ENCODE measurements around the gene PNPLA7.
"Not testable (repeated sequence)": the region's sequence is repeated elsewhere in the genome, so short reads cannot be mapped to it uniquely, and the experiment has no call there.

PNPLA7 gene

DNA sequence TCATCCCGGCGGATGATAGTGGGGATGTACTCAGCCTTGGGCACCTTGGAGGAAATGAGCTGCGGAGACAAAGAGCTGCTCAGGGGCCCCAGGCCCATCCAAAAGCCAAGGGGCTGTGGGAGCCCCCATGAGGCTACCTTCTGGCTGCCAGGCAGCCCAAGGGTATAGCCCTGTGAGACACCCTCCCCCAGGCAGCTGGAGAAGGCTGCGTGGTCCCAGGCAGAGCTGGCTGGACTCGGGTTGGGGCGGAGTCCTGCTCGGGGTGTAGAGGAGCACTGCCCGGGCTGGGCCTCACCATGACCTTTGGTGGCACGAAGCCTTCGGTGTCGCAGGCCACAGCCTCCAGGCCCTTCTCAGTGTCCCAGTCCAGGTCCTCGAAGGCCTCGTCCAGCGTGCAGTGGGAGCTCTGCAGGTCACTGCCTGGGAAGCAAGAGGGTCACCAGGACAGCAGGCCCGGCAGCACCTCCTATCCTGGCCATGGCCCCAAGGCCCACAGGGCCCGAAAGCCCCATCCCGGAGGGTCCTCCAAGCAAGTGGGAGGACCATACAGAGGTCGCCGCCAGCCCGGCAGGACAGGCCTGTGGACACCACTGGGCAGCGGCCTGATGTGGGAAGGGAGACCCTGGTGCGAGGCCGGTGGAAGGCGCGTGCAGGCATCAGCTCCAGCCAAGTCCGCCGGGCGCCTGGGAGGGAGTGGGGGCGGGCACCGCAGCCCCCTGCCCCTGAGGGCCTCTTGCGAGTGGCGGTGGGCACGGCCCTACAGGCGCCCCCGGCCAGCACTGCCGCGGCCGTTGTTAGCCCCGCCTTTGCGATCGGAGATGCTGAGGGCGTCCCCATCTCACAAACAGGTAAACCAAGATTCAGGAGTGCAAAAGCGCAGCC lies 97.2 kb downstream of the PNPLA7 start:
- in situ Hi-C loops (cut with MboI; ENCODE audit: low sequenced_read_pairs) = no loop called here

DNA sequence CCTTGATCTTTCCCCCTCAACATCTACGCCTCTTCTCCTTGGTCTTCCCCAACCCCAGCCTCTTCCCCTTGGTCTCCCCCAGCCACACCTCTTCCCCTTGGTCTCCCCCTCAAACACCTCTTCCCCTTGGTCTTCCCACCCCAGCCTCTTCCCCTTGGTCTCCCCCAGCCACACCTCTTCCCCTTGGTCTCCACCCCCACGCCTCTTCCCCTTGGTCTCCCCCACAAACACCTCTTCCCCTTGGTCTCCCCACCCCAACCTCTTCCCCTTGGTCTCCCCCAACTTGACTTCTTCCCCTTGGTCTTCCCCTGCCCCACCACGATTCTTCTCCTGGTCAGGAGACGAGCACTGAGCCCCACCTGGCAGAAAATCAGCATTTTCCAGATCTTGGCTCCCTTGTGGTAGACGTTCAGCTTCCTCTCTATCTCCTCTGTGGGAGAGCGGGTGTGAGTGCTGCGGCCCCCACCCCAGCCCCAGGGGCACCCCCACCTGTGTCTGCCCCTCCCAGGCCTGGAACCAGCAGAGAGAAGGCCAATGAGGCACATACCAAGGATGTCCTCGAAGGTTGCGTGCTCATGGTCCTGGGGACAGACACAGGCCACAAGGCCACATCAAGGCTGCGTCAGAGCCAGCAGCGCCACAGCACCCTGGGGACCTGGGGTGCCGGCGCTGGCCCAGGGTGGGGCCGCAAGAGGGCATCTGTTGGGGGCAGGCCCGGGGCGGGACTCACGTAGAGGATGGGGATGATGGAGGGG lies 98.0 kb downstream of the PNPLA7 start:
- in situ Hi-C loops (cut with MboI; ENCODE audit: low sequenced_read_pairs) = no loop called here

DNA sequence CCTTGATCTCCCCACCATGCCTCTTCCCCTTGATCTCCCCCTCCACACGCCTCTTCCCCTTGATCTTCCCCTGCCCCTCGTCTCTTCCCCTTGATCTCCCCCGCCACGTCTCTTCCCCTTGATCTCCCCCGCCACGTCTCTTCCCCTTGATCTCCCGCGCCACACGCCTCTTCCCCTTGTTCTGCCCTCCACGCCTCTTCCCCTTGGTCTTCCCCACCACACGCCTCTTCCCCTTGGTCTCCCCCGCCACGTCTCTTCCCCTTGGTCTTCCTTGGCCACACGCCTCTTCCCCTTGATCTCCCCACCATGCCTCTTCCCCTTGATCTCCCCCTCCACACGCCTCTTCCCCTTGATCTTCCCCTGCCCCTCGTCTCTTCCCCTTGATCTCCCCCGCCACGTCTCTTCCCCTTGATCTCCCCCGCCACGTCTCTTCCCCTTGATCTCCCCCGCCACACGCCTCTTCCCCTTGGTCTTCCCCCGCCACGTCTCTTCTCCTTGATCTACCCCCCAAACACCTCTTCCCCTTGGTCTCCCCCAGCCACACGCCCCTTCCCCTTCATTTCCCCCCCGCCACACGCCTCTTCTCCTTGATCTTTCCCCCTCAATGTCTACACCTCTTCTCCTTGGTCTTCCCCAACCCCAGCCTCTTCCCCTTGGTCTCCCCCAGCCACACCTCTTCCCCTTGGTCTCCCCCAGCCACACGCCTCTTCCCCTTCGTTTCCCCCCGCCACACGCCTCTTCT lies 98.8 kb downstream of the PNPLA7 start:
- in situ Hi-C loops (cut with MboI; ENCODE audit: low sequenced_read_pairs) = not testable (repeated sequence)

DNA sequence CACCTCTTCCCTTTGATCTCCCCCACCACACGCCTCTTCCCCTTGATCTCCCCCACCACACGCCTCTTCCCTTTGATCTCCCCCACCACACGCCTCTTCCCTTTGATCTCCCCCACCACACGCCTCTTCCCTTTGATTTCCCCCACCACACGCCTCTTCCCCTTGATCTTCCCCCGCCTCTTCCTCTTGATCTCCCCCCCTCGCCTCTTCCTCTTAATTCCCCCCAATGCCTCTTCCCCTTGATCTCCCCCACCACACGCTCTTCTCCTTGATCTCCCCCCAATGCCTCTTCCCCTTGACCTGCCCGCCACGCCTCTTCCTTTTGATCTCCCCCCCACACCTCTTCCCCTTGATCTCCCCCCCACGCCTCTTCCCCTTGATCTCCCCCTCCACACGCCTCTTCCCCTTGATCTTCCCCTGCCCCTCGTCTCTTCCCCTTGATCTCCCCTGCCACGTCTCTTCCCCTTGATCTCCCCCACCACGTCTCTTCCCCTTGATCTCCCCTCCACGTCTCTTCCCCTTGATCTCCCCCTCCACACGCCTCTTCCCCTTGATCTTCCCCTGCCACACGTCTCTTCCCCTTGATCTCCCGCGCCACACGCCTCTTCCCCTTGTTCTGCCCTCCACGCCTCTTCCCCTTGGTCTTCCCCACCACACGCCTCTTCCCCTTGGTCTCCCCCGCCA lies 99.5 kb downstream of the PNPLA7 start:
- in situ Hi-C loops (cut with MboI; ENCODE audit: low sequenced_read_pairs) = not testable (repeated sequence)

DNA sequence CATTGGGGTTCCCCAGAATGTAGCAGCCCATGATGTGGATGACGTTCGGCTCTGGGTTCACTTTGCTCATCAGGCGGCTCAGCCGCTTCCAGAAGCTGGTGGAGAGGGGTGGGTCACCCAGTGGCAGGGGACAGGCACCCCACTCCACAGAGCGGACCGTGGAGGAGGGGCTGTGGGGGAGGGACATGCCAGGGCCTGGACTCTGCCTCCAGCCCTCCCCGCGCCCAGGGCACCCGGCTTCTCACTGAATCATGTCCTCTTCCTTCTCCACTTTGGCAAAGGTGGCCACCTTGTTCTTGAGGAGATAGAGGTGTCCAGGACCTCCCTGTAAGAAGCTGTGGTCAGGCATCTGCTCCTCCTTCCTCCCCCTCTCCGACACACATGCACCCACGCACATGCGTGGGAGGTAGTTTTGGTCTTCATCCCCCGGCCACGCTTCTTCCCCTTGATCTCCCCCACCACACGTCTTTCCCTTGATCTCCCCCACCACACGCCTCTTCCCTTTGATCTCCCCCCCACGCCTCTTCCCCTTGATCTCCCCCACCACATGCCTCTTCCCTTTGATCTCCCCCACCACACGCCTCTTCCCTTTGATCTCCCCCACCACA lies 100.2 kb downstream of the PNPLA7 start:
- in situ Hi-C loops (cut with MboI; ENCODE audit: low sequenced_read_pairs) = no loop called here

DNA sequence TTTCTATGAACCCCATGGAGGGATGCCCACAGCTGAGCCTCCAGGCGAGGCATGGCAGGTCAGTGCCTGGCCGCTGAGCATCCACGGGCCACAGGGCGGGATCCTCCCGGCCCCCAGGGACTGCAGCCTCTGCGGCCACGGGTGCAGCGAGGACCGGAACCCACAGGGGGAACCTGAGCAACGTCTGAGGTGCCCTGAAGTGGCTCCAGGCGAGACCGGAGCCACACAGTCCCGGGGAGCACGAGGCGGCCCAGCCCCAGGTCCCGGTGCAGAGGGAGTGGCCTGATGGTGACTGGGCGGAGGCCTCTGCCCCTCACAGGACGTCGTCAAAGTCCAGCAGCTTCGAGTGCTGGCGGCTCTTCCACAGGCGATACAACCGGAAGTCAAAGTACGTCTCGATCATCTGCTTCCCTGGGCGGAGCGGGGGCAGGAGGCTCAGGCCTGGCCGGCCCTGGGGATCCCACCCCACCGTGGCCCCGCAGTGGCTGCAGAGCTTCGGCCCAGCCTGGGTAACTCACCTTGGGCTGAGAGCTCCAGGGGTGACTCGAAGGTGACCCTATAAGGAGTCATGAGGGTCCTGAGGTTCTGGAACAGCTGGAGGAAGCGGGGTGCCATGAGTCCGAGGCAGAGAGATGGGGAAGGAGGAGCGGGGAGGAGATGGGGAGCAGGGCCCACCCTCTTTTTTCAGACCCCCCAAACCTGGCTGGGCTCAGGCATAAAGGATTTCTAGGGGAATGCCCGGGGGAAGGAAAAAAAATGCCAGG lies 100.9 kb downstream of the PNPLA7 start:
- in situ Hi-C loops (cut with MboI; ENCODE audit: low sequenced_read_pairs) = no loop called here

DNA sequence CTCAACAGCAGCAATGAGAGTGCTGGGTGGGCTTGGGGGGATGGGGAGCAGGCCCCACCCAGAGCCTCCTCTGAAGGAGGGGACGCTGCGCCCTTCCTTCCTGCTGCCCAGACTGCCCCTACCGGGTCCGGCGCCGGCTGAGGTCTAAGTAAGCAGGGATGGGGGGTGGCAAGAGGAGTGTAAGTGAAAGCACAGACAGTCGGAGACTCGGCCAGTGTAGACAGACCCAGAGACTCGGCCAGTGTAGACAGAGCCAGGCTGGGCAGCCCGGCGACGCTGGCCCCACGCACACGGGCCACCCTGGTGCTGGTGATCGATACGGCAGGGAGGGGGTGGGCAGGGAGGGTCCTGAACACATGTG lies 101.6 kb downstream of the PNPLA7 start:
- in situ Hi-C loops (cut with MboI; ENCODE audit: low sequenced_read_pairs) = no loop called here

DNA sequence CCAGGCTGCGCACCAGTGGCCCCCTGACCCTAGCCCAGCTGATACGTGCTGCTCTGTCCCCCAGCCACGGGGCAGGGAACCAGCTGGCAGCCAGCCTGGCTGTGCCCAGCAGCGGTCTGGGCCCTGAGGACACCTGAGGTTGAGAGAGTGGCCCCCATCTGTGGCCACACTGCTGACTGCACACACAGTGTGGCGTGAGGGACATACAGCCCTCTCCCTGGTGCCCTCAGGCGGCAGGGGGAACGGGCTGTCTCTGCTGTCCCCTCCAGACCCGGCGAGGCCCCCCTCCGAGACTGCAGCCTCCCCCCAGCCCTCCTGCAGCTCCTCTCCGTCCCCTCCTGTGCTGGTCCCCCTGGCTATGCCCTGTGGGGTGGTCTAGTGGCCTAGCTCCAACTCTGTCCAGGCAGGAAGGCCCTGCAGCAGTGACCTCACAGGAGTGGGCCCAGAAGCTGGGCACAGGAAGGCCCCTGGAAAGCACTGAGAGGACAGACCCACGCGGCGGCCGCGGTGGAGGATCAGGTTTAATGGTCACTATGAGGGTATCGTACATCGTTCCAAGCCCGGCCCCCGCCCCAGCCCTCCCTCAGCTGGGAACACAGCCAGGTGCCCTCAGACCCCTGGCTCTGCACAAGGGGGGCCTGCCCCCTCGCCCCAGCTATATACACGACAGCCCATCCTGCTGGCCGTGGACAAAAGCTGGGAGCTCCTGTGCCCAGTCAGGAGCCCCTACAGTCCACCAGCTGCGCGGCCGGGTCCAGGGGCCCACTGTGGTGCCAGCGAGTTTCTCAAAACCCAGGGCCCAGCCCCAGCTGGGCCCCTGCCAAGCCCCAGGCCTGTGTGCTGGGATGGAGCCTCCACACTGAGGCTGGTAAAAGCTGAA lies 102.2 kb downstream of the PNPLA7 start:
- in situ Hi-C loops (cut with MboI; ENCODE audit: low sequenced_read_pairs) = no loop called here

DNA sequence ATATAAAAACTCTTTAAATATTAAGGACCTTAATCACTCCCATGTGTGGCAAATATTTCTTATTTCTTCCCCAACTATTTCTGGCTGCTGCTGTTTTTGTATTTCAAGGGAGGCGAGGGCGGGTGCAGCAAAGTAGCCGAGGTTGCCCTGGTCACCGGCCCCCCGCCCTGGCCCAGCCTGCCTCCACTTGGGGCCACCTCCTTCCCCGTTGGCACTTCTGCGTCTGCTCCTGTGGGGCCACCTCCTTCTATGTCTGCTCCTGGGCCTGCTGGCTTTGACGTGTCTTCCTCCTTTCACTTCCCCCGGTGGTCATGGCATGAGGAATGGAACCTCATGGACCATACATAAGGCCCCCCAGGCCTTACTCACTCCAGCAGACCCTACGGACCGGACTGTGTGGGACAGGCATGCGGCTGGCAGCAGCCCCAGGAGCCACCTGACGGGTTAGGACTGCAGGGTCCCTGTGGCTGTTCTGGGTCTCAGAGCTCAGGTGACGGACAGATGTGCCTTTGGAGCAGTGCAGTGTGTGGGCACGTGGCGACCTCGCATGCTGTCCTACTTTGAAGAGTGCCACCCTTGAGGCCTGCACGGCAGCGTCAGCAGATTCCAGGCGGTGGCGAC lies 103.2 kb downstream of the PNPLA7 start:
- in situ Hi-C loops (cut with MboI; ENCODE audit: low sequenced_read_pairs) = no loop called here

DNA sequence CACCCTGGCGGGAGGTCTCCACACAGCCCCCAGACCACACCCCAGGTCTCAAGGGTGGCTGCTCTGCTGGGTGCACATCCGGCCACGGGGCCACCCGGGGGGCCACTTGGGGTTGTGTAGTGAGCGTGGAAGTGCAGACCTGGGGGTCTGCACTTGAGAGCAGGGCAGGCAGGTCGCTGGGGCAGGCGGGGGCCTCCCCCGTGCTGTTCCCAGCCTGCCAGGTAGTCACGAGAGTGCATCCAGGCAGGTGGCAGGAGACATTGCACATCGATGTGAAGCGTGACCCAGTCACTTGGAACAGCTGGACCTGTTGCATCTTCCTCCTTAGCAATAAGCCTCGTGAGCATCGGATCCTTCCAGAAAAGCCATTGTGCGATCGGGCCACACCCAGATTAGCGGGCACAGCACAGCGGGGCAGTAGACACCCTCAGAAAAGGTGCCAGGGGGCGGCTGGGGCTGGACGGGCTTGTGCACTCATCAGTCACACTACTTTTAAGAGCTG lies 104.2 kb downstream of the PNPLA7 start:
- in situ Hi-C loops (cut with MboI; ENCODE audit: low sequenced_read_pairs) = no loop called here

DNA sequence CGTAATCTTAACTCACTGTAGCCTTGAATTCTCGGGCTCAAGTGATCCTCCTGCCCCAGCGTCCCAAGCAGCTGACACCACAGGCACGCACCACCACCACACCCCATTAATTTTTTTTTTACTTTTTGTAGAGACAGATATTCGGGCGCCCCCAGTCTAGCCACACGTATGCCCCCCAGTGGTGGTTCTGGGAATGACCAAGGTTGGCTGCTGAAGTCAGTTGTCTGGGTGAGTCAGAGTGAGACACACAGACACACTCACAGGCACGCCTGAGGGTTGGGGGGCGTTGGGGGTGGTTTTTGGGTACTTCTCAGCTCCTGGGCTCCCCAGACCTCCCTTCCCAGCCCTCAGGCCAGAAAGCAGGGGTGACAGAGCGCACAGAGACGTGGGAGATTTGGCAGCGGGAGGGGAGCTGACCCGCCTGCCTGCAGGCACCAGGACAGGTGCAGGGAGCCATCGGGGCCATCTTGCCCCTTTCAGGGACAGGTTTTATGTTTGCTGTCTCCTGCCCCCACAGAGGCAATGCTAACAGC lies 104.9 kb downstream of the PNPLA7 start:
- in situ Hi-C loops (cut with MboI; ENCODE audit: low sequenced_read_pairs) = no loop called here

DNA sequence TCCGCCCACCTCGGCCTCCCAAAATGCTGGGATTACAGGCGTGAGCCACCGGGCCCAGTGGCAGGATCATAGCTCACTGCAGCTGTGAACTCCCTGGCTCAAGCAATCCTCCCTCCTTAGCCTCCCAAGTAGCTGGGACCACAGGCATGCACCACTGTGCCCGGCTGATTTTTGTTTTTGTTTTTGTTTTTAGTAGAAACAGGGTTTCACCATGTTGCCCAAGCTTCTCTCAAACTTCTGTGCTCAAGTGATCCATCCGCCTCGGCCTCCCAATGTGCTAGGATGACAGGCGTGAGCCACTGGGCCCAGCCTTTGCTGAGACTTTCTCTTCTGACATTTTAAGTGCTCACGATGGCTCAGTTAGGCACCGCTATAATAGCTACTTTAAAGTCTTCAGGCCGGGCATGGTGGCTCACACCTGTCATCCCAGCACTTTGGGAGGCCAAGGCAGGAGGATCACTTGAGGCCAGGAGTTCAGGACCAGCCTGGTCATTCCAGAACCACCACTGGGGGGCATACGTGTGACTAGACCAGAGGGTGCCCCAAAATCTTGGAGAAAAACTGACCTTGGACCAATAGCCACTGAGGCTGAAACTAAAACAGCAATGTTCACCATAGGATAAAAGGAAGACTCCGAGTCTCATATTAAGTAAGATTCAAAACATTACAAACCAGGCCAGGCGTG lies 106.0 kb downstream of the PNPLA7 start:
- in situ Hi-C loops (cut with MboI; ENCODE audit: low sequenced_read_pairs) = no loop called here

DNA sequence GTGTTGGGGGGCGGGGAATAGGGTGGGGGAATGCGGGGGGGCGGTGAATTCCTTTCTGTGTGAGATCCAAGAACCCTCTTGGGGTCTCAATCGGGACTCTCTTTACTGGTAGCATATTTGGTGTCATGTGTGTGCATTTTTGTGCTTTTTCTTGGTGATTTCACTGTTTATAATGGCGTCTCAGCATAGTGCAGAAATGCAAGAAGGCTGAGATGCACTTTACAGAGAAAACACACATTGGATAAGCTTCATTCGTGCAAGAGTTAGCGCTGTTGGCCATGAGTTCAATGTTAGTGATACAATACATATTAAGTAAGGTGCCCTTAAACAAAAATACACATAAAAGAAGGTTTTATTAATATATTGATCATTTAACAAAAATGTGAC lies 108.3 kb downstream of the PNPLA7 start:
- in situ Hi-C loops (cut with MboI; ENCODE audit: low sequenced_read_pairs) = no loop called here

DNA sequence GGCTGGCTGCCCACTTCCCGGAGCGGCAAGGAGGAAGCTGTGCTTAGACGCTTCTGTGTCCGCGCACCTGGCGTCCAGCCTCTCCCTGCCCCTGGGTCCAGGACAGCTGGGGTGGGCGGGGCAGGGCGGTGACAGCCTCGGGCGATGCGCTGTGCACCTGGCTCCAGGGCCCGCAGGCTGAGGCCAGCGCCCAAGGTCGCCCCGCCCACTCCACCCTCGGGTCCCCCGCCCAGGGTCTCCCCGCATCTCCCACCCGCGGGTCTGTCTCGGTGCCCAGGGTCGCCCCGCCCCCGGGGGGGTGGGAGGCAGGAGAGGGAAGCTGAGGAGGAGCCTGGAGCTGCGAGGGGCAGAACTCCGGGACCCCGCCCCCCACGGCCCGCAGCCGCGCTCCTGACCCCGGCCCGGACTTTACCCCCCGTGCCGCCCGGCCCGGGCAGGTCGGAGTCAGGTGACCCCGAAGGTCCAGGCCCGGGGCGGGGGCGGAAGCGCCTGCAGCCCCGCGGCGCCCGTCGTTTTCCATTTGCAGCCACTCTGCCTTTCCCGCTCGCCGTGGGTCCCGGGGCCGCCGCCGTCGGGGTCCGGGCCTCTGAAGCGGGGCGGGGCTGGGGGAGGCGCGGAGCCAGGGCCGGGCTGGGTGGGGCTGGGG lies 108.8 kb downstream of the PNPLA7 start, which contains the start of gene ENTPD8:
TSS of gene ENTPD8 (minus strand) at position 69 of the 646 bp plus-strand sequence. CDS start 3,072 bp downstream, outside the sequence.
- in situ Hi-C loops (cut with MboI; ENCODE audit: low sequenced_read_pairs) = no loop called here

DNA sequence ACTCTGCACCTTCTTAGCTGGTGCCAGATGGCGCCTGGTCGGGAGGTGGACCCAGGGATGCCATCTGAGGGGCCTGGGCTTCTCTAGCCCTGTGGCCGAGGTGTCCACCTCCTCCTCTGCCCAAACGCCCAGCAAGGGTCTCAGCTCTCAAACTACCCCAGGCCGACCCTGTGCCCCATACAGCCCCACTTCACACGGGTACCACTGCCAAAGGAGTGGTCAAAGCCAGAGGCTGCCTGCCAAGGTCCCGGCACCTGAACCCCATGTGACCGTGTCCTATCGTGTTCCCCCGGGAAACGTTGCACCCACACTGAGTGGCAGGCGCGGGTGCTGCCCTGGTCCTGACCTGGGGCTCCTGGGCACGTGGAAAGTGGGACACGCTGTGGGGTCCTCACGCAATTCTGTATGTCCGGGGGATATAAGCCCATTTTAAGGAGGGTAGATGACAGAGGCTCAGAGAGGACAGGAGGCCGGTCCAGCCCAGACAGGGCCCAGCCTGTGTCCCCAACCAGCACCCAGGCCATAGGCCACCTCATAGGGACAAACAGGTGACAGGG lies 111.0 kb downstream of the PNPLA7 start:
- in situ Hi-C loops (cut with MboI; ENCODE audit: low sequenced_read_pairs) = no loop called here

DNA sequence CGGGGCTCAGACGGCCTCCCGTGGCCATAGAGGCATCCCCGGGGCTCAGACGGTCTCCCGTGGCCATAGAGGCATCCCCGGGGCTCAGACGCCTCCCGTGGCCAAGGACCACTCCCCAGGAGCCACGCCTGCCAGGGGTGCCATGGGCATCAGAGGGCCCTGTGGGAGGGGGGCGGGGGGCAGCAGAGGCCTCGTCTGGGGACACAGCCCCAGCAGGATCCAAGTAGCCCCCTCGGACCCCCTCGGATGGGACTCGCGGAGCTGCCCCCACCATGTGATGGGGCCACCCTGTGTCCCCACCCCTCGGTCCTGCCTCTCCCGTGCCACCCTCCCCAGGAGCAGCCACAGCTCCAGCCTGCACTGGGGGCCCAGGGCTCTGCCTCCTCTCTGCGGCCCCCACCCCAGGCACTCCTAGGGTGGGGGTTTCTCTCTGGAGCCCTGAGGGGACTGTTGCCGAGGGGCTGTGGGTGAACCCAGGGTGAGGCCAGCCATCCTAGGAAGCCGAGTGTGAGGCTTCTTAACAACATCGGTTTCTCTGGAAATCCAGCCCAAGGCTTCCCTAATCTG lies 111.5 kb downstream of the PNPLA7 start:
- in situ Hi-C loops (cut with MboI; ENCODE audit: low sequenced_read_pairs) = no loop called here
